ENCODE measurements around the gene PHRF1. TPM values are rescaled to one million over a fixed set of nuclear protein-coding genes. Genes with fewer than 3 reads are reported as not detected.

Gene PHRF1
- polyA plus RNA-seq, 1 of the 3 experiments (the other 2 are of a cell fraction): 22.7 TPM

GRCh38 chr11:593347-593746 is 17.1 kb downstream of the PHRF1 start:
- POLR2A ChIA-PET: no interaction called here

More at GRCh38 chr11:593347-593746, 17.1 kb downstream of the PHRF1 start:
- H4K20me1 ChIP-seq (ENCODE audit: insufficient read depth): peaks cover 40% of the 10 kb centered on the region
- peaks cover 1% of the 10 kb centered on the region for H3F3A ChIP-seq (replicated peaks; ENCODE audit: insufficient read depth)
- TF ChIP-seq, protein P1, sequence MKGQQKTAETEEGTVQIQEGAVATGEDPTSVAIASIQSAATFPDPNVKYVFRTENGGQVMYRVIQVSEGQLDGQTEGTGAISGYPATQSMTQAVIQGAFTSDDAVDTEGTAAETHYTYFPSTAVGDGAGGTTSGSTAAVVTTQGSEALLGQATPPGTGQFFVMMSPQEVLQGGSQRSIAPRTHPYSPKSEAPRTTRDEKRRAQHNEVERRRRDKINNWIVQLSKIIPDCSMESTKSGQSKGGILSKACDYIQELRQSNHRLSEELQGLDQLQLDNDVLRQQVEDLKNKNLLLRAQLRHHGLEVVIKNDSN (IDR thresholded peaks at IDR 0.05; ENCODE audit: borderline replicate concordance, low read depth): no peak
- no peak for TF ChIP-seq ZBTB33 (IDR thresholded peaks at IDR 0.05; ENCODE audit: borderline replicate concordance, low read depth)
- TF ChIP-seq ELF1 (IDR thresholded peaks at IDR 0.05): no peak
- TF ChIP-seq, protein P2, sequence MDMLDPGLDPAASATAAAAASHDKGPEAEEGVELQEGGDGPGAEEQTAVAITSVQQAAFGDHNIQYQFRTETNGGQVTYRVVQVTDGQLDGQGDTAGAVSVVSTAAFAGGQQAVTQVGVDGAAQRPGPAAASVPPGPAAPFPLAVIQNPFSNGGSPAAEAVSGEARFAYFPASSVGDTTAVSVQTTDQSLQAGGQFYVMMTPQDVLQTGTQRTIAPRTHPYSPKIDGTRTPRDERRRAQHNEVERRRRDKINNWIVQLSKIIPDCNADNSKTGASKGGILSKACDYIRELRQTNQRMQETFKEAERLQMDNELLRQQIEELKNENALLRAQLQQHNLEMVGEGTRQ (IDR thresholded peaks at IDR 0.05; ENCODE audit: borderline replicate concordance, low read depth, low read length): no peak
- TF ChIP-seq NFIC (IDR thresholded peaks at IDR 0.05; ENCODE audit: borderline replicate concordance): no peak
- TF ChIP-seq NRF1 (IDR thresholded peaks at IDR 0.05; ENCODE audit: low read depth, low read length): no peak
- TF ChIP-seq, protein P3, sequence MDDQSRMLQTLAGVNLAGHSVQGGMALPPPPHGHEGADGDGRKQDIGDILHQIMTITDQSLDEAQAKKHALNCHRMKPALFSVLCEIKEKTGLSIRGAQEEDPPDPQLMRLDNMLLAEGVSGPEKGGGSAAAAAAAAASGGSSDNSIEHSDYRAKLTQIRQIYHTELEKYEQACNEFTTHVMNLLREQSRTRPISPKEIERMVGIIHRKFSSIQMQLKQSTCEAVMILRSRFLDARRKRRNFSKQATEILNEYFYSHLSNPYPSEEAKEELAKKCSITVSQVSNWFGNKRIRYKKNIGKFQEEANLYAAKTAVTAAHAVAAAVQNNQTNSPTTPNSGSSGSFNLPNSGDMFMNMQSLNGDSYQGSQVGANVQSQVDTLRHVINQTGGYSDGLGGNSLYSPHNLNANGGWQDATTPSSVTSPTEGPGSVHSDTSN (IDR thresholded peaks at IDR 0.05): no peak
- no peak for TF ChIP-seq FOXM1 (IDR thresholded peaks at IDR 0.05; ENCODE audit: low read depth)
- no peak for TF ChIP-seq CTCF (IDR thresholded peaks at IDR 0.05)
- TF ChIP-seq JUND (IDR thresholded peaks at IDR 0.05): no peak
- TF ChIP-seq, protein P4, sequence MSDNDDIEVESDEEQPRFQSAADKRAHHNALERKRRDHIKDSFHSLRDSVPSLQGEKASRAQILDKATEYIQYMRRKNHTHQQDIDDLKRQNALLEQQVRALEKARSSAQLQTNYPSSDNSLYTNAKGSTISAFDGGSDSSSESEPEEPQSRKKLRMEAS (IDR thresholded peaks at IDR 0.05; ENCODE audit: low read depth): no peak
- TF ChIP-seq TCF12 (IDR thresholded peaks at IDR 0.05): no peak
- TF ChIP-seq EP300 (IDR thresholded peaks at IDR 0.05; ENCODE audit: borderline replicate concordance in 1 of 2, low read depth in 1 of 2, low read length in 1 of 2): no peak
- TF ChIP-seq RFX5 (IDR thresholded peaks at IDR 0.05; ENCODE audit: low read length): no peak
- TF ChIP-seq FOXJ3 (CRISPR knock-in tag; IDR thresholded peaks at IDR 0.05): no peak
- no peak for TF ChIP-seq REST (IDR thresholded peaks at IDR 0.05; ENCODE audit: low read depth, low read length)
- TF ChIP-seq FOSL2 (IDR thresholded peaks at IDR 0.05; ENCODE audit: borderline replicate concordance, low read depth): no peak
- no peak for TF ChIP-seq CHD2 (IDR thresholded peaks at IDR 0.05; ENCODE audit: low read length, partially characterized antibody)
- TF ChIP-seq TEAD4 (IDR thresholded peaks at IDR 0.05; ENCODE audit: borderline replicate concordance, insufficient read depth): no peak
- H3K4me2 ChIP-seq: no peak overlapping the region
- H3K36me3 ChIP-seq (replicated peaks in 1 of 2; ENCODE audit: control insufficient read depth in 1 of 2, insufficient read depth in 2 of 2, low read length in 1 of 2): peaks cover 37 to 72% of the 10 kb centered on the region in 2 experiments
- no peaks in the 10 kb centered on the region for H3K4me1 ChIP-seq (ENCODE audit: control insufficient read depth in 1 of 2, insufficient read depth in 2 of 2, low read depth in 1 of 2, low read length in 1 of 2)
- CTCF ChIA-PET: no interaction called here
- no peak overlapping the region for H3K9ac ChIP-seq
- H3K27ac ChIP-seq (ENCODE audit: low read depth in 2 of 2, low read length in 1 of 2): no peak overlapping the region
- no peak for DNase-seq
- no peak overlapping the region for H3K4me3 ChIP-seq (ENCODE audit: low read depth in 2 of 2, low read length in 1 of 2)
- H3K9me3 ChIP-seq: no peaks in the 10 kb centered on the region
- H2AFZ ChIP-seq (ENCODE audit: low read depth): no peak overlapping the region
- WGBS (ENCODE audit: low lambda C conversion rate): 97% methylated on average over 21 of the region's 21 CpGs
- H3K27me3 ChIP-seq (ENCODE audit: insufficient read depth): no peaks in the 10 kb centered on the region
- H3K79me2 ChIP-seq (ENCODE audit: insufficient read depth): peaks cover 46% of the 10 kb centered on the region
- no peaks in the 10 kb centered on the region for H3K9me2 ChIP-seq
